Endothelial cell (in vitro differentiated cells): ENCODE measurements around the gene MON1A. TPM values are rescaled to one million over a fixed set of nuclear protein-coding genes. Genes with fewer than 3 reads are reported as not detected.

Source experiments
- DNase-seq: peaks from one replicate; pipeline ENCODE4 v3.0.0; 2021; ENCODE audit warnings: low spot score
- H3K27ac Mint-ChIP-seq: one replicate; pipeline ENCODE4 v1.8.0; 2021; ENCODE audit warnings: mixed read lengths, inconsistent platforms; ENCODE audit not compliant: unreplicated experiment
- H3K27me3 Mint-ChIP-seq: one replicate; pipeline ENCODE4 v1.8.0; 2021; ENCODE audit warnings: mild to moderate bottlenecking, moderate library complexity, mixed read lengths, inconsistent platforms; ENCODE audit not compliant: unreplicated experiment
- H3K36me3 Mint-ChIP-seq: one replicate; pipeline ENCODE4 v1.8.0; 2021; ENCODE audit warnings: mild to moderate bottlenecking, low read depth, mixed read lengths, inconsistent platforms; ENCODE audit not compliant: unreplicated experiment
- H3K4me1 Mint-ChIP-seq: one replicate; pipeline ENCODE4 v1.8.0; 2021; ENCODE audit warnings: mild to moderate bottlenecking, mixed read lengths, inconsistent platforms; ENCODE audit not compliant: unreplicated experiment
- H3K4me3 Mint-ChIP-seq: one replicate; pipeline ENCODE4 v1.8.0; 2021; ENCODE audit warnings: mild to moderate bottlenecking, mixed read lengths, inconsistent platforms; ENCODE audit not compliant: unreplicated experiment
- H3K9me3 Mint-ChIP-seq: one replicate; pipeline ENCODE4 v1.8.0; 2021; ENCODE audit warnings: mixed read lengths, inconsistent platforms; ENCODE audit not compliant: unreplicated experiment
- CTCF ChIP-seq: fragments of 200-600 bp; sonication (generic); IDR thresholded peaks from one replicate; pipeline ENCODE4 v1.5.0; 2021; ENCODE audit warnings: antibody characterized with exemption; ENCODE audit not compliant: unreplicated experiment
- total RNA-seq: library from RNA; stranded (reverse); fragmentation: NEBNext Ultra II Directional; extraction: Animal tissue kit (Norgen Biotek cat#: 25700); gene quantifications from one replicate; pipeline ENCODE4 v1.2.1, GENCODE V29; 2021; ENCODE audit not compliant: unreplicated experiment

MON1A gene
- total RNA-seq, 1 donor from 2014 or later = 6.1 TPM

GRCh38 chr3:49899815-49900214 lies 29.8 kb downstream of the MON1A start:
- Mint-ChIP-seq H3K4me3 (no peak overlapping the region), H3K27ac (no peak overlapping the region), H3K27me3 (peaks cover 2% of the 10 kb centered on the region), H3K9me3 (no peaks in the 10 kb centered on the region), H3K4me1 (no peaks in the 10 kb centered on the region), H3K36me3 (peaks cover 3% of the 10 kb centered on the region)
- DNase-seq = peak; percentile 52
- TF ChIP-seq CTCF = peak; percentile 42

DNA sequence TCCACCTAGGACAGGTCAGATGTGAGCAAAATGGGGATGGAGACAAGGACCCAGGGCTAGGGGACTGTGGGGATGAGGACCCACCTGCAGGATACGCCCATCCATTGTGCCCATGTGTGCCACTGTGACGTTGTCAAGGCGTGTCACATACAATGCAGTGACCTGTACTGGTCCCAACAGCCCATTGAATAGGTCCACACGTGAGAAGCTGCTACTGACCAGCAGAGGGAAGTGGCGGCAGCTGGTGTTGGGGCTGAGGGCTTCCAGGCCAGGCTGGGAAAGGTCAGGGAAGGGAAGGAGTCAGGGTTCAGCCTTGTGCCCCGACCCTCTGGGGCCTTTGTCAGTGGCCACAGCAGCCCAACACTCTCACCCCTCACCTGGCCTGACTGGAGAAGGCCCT lies 30.6 kb downstream of the MON1A start:
- H3K4me1 Mint-ChIP-seq = no peaks in the 10 kb centered on the region
- H3K27ac Mint-ChIP-seq = no peak overlapping the region
- H3K27me3 Mint-ChIP-seq = peaks cover 2% of the 10 kb centered on the region
- no peak overlapping the region for H3K4me3 Mint-ChIP-seq
- no peak for TF ChIP-seq CTCF
- peaks cover 3% of the 10 kb centered on the region for H3K36me3 Mint-ChIP-seq
- DNase-seq = no peak
- no peaks in the 10 kb centered on the region for H3K9me3 Mint-ChIP-seq

DNA sequence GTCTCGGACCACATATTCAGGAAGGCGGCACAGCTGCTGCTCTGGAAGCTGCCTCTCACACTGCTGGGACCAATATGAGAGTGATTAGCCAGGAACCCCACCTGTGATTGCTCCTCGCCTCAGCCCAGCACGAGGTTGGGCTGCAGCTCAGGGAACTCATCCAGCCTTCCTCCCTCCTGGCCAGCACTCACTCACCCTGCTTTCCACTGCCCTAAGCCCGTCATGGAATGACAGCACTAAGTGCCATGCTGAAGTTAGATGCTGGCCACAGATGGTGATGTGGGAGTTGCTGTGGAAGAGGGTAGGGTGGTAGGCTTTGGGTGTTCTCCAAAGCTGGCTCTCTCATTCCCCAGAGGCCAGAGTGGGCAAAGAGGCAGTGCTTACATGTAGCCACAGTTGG lies 33.3 kb downstream of the MON1A start:
- H3K27ac Mint-ChIP-seq = no peak overlapping the region
- no peaks in the 10 kb centered on the region for H3K9me3 Mint-ChIP-seq
- H3K36me3 Mint-ChIP-seq = peaks cover 3% of the 10 kb centered on the region
- peaks cover 2% of the 10 kb centered on the region for H3K27me3 Mint-ChIP-seq
- H3K4me1 Mint-ChIP-seq = no peaks in the 10 kb centered on the region
- TF ChIP-seq CTCF = no peak
- no peak for DNase-seq
- no peak overlapping the region for H3K4me3 Mint-ChIP-seq

- no peak for TF ChIP-seq CTCF
- H3K9me3 Mint-ChIP-seq = no peaks in the 10 kb centered on the region
- no peak overlapping the region for H3K4me3 Mint-ChIP-seq
- H3K27me3 Mint-ChIP-seq = peaks cover 2% of the 10 kb centered on the region
- no peak overlapping the region for H3K27ac Mint-ChIP-seq
- no peak for DNase-seq
- H3K36me3 Mint-ChIP-seq = peaks cover 3% of the 10 kb centered on the region
- no peaks in the 10 kb centered on the region for H3K4me1 Mint-ChIP-seq
Observed at GRCh38 chr3:49895791-49896190, 33.8 kb downstream of the MON1A start.

GRCh38 chr3:49889296-49889695 lies 40.3 kb downstream of the MON1A start:
- H3K27me3 Mint-ChIP-seq = peaks cover 4% of the 10 kb centered on the region
- H3K9me3 Mint-ChIP-seq = no peaks in the 10 kb centered on the region
- no peak for TF ChIP-seq CTCF
- no peak for DNase-seq
- H3K4me1 Mint-ChIP-seq = no peaks in the 10 kb centered on the region
- H3K36me3 Mint-ChIP-seq = no peaks in the 10 kb centered on the region
- no peak overlapping the region for H3K27ac Mint-ChIP-seq
- H3K4me3 Mint-ChIP-seq = no peak overlapping the region
